ENCODE results near the gene CRYBA1.
A peak's percentile ranks its signal among the peaks of the same experiment; 100 is the strongest.

Gene CRYBA1

DNA sequence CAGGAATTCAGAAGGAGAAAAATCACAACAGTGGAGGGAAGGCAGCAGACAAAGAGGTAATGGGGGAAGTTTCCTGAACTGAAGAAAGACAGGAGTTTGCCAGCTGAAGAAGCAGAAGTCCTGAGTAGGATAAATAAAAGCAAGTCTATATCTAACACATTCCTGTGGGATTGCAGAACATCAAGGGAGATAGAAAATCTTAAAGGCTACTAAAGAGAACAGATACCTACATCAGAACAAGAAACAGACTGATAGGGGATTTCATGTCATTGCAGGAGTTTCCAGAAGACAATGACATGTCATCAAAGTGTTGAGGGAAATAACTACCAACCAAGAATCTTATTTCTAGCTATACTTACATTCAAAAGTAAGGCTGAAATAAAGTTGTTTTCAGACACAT is 21.3 kb upstream of the CRYBA1 start:
- TF ChIP-seq GATA2 (IDR thresholded peaks at IDR 0.05; ENCODE audit: low read depth, low read length), result no peak
- TF ChIP-seq GATA3 (IDR thresholded peaks at IDR 0.05; ENCODE audit: low read depth, low read length), result no peak

DNA sequence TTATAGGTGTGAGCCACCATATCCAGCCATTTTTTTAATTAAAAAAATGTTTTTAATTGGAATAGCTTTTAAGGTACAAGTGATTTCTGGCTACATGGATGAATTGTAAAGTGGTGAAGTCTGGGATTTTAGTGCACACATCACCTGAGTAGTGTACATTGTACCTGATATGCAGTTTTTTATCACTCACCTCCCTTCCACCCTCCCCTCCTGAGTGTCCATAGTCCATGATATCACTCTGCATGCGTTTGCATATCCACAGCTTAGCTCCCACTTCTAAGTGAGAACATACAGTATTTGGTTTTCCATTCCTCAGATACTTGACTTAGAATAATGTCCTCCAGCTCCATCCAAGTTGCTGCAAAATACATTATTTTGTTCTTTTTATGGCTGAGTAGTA is 13.4 kb upstream of the CRYBA1 start:
- TF ChIP-seq GATA3 (IDR thresholded peaks at IDR 0.05; ENCODE audit: low read depth, low read length) (no peak), GATA2 (IDR thresholded peaks at IDR 0.05; ENCODE audit: low read depth, low read length) (no peak)

DNA sequence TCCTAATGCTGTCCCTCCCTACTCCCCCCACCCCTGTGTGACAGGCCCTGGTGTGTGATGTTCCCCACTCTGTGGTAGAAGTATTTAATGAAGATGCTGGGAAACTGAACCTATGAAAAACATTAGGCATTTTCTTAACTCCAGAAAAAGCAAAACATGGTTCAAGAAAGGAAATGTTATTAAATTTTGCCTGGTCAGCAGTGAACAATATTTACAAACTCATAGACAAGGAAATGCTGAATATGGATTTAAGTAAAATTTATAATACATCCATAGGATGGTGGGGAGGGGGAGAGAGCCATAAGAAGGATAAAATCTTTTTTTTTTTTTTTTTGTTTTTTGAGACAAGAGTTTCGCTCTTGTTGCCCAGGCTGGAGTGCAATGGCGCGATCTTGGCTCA is 10.8 kb upstream of the CRYBA1 start:
- TF ChIP-seq GATA2 (IDR thresholded peaks at IDR 0.05; ENCODE audit: low read depth, low read length), result no peak

DNA sequence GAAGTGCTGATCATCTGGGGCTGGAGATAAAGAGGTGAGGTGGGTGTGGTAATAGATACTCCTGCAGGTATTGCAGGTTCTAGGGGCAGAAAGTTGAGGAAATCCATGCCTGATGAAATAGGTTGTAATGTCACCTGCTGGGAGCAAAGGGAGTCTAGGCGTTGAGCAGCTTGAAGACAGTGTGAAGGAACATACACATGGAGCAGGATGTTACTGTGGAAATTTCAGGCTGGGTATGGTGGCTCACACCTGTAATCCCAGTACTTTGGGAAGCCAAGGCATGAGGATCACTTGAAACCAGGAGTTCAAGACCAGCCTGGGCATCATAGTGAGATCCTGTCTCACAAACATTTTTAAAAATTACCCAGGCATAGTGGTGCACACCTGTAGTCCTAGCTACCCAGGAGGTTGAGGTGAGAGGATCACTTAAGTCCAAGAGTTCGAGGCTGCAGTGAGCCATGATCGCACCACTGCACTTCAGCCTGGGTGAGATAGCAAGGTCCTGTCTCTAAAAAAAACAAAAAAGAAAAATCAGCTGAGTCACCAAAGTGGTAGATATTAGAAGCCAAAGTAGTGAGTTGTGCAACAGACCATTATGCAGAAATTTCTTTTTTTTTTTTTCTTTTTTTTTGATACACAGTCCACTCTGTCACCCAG is 9.1 kb upstream of the CRYBA1 start:
- no peak for TF ChIP-seq GATA2 (IDR thresholded peaks at IDR 0.05; ENCODE audit: low read depth, low read length)
- no peak for TF ChIP-seq GATA3 (IDR thresholded peaks at IDR 0.05; ENCODE audit: low read depth, low read length)

GRCh38 chr17:29238133-29238850 is 8.4 kb upstream of the CRYBA1 start:
- TF ChIP-seq GATA2 (IDR thresholded peaks at IDR 0.05; ENCODE audit: low read depth, low read length) (no peak), GATA3 (IDR thresholded peaks at IDR 0.05; ENCODE audit: low read depth, low read length) (no peak)

DNA sequence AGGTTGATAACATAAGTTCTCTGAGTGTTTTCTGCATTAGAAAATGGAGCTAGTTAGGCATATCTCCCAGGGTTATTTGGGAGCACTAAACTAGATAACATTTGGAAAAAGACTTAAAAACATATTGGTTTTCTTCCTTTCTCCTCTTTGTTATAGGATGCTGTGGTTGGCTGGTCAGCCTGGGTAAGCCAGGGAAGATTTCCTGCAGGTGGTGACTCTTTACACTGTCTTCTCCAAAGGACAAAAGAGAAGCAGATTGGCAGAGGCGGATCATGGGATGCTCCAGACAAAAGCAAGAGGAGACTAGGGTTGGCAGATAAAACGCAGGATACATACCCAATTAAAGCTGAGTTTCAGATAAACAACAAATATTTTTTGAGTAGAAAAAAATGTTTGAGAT is 6.2 kb upstream of the CRYBA1 start:
- no peak for TF ChIP-seq GATA3 (IDR thresholded peaks at IDR 0.05; ENCODE audit: low read depth, low read length)
- TF ChIP-seq GATA2 (IDR thresholded peaks at IDR 0.05; ENCODE audit: low read depth, low read length), result no peak

DNA sequence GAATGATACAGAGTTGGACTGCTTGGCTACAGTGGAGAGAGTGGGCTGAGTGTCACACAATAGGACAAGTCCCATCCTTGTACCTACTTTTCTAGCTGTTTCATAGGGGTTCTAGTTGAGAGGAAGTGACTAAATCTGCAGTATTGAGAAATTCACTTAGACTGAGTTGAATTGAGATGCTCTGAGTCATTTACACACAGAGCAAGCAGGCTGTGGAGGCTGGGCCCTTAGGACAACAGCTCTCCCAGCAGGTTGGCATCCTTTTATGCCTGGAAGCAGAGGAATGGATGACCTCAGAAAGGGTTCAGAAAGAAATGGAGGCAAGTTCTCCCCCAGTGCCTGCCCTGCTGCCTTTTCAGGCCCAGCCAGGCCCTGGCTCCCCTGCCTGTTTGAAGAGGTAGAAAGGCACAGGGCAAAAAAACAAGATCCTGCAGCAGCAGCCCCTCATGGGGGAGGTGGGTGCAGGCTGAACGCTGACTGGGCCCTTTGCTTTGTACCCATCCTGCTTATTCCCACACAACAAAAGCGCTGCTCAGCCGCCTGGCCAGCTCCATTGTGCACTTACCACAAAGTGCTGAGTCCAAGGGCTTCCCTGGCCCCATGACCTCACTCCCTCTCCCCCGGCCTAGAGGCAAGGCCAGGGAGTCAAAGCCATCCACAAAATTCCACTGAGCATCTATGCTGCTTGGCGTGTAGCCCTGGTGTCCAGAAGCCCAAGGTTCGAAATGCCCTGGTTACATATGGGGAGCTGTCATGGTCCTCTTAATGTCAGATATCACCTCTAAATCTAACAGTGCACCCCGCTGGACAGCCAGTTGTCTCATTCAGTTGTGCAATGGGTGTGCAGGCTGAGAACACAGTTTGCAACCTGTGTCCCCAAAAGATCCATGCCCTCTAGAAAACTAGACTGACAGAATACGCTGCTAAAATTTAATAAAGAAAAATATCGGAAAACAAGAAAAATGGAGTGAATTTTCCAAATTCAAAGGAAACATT is 5.4 kb upstream of the CRYBA1 start:
- TF ChIP-seq GATA3 (IDR thresholded peaks at IDR 0.05; ENCODE audit: low read depth, low read length) (no peak), GATA2 (IDR thresholded peaks at IDR 0.05; ENCODE audit: low read depth, low read length) (no peak)

GRCh38 chr17:29242051-29242450 is 4.6 kb upstream of the CRYBA1 start:
- TF ChIP-seq GATA2 (IDR thresholded peaks at IDR 0.05; ENCODE audit: low read depth, low read length) (peak; percentile 36; the same call in 1 of the 2 replicates), GATA3 (IDR thresholded peaks at IDR 0.05; ENCODE audit: low read depth, low read length) (no peak)

GRCh38 chr17:29242790-29243189 is 3.9 kb upstream of the CRYBA1 start:
- TF ChIP-seq GATA3 (IDR thresholded peaks at IDR 0.05; ENCODE audit: low read depth, low read length), result no peak
- TF ChIP-seq GATA2 (IDR thresholded peaks at IDR 0.05; ENCODE audit: low read depth, low read length), result no peak

GRCh38 chr17:29243792-29244191 is 2.9 kb upstream of the CRYBA1 start:
- TF ChIP-seq GATA2 (IDR thresholded peaks at IDR 0.05; ENCODE audit: low read depth, low read length) (peak; percentile 66), GATA3 (IDR thresholded peaks at IDR 0.05; ENCODE audit: low read depth, low read length) (no peak)

DNA sequence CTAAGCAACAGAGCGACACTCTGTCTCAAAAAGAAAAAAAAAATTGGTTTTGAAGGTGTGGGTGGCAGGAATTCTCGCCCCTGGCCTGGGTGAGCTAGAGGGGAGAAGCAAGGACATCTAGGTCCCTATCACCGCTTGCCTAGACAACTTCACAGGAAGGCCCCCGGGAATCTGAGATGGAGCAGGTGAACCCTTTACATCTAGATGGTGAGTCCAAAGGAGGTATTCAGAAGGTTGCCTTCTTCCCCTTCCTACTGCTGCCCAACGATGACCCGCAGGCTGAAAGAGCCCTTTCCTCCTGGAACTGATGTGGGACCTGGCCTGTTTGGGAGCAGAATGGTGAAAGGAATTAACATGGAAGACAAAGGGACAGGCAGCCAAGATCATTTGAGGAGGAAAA is 1.3 kb upstream of the CRYBA1 start:
- TF ChIP-seq GATA2 (IDR thresholded peaks at IDR 0.05; ENCODE audit: low read depth, low read length), result no peak
- TF ChIP-seq GATA3 (IDR thresholded peaks at IDR 0.05; ENCODE audit: low read depth, low read length), result no peak

- no peak for TF ChIP-seq GATA3 (IDR thresholded peaks at IDR 0.05; ENCODE audit: low read depth, low read length)
- no peak for TF ChIP-seq GATA2 (IDR thresholded peaks at IDR 0.05; ENCODE audit: low read depth, low read length)
These were observed 560 bp downstream of the CRYBA1 start for GRCh38 chr17:29247219-29247618.

DNA sequence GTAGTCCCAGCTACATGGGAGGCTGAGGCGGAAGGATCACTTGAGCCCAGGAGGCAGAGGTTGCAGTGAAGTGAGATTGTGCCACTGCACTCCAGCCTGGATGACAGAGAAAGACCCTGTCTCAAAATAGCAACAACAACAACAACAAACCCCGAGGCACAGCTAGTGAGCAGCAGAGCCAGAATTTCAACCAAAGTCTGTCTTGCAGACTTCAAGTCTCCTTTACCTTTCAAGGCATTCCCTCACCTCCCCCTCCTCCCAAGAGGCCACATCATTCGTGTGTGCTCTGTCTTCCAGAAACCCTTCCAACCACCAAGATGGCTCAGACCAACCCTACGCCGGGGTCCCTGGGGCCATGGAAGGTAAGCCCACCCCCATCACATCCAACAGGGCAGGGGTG is 2.2 kb downstream of the CRYBA1 start:
- TF ChIP-seq GATA3 (IDR thresholded peaks at IDR 0.05; ENCODE audit: low read depth, low read length) (no peak), GATA2 (IDR thresholded peaks at IDR 0.05; ENCODE audit: low read depth, low read length) (no peak)

DNA sequence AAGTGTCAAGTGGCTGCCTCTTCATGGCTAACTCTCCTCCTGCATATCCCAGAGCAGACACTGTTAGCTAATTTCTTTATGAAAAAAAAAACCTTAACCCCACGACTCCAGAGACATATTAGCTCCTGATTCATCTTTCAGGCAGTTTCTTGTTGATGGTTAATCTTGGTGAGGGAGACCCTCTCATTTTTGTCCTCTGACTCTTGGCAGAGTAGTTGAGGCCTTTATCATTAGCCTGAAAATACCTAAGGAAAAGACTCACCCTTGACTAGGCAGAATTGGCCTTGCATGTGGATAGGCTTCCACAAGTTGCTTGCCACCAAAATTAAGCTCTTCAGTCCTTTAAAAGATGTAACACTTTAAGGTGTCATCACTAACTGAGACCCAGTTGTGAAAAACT is 4.0 kb downstream of the CRYBA1 start:
- no peak for TF ChIP-seq GATA3 (IDR thresholded peaks at IDR 0.05; ENCODE audit: low read depth, low read length)
- TF ChIP-seq GATA2 (IDR thresholded peaks at IDR 0.05; ENCODE audit: low read depth, low read length), result no peak
